Small intestine (tissue), 7 donors: Measurements from ENCODE around the gene XYLT2. TPM values are rescaled to one million over a fixed set of nuclear protein-coding genes. Genes with fewer than 3 reads are reported as not detected.

Source experiments
- DNase-seq, 2 donors: peaks; one replicate each; pipeline versions ENCODE4 v3.0.0 to v3.0.0-alpha.2; 2013
- FAIRE-seq: peaks from 2 replicates; lab custom pipeline; 2012; peaks lifted over from hg19 to GRCh38; lab: Jason Lieb, UNC
- H3K27ac ChIP-seq, 3 donors: one replicate each; pipeline ENCODE4 v1.5.1; 2013; ENCODE audit warnings: low read length in 2 of 3, mild to moderate bottlenecking in 2 of 3, control low read depth in 1 of 3, inconsistent platforms in 1 of 3, low read depth in 1 of 3, moderate library complexity in 1 of 3
- H3K27me3 ChIP-seq, 3 donors: one replicate each; pipeline ENCODE4 v1.6.1; 2013; ENCODE audit warnings: low read length in 3 of 3, inconsistent platforms in 1 of 3; ENCODE audit not compliant: control insufficient read depth in 3 of 3, insufficient read depth in 3 of 3
- H3K36me3 ChIP-seq, 3 donors: one replicate each; pipeline ENCODE4 v1.6.1; 2013; ENCODE audit warnings: low read length in 3 of 3, inconsistent platforms in 1 of 3, low read depth in 1 of 3, mild to moderate bottlenecking in 1 of 3, moderate library complexity in 1 of 3; ENCODE audit not compliant: control insufficient read depth in 3 of 3, insufficient read depth in 2 of 3
- H3K4me1 ChIP-seq, 3 donors: one replicate each; pipeline ENCODE4 v1.6.1; 2013; ENCODE audit warnings: low read length in 2 of 3, inconsistent platforms in 1 of 3, low read depth in 1 of 3, mild to moderate bottlenecking in 1 of 3, moderate library complexity in 1 of 3; ENCODE audit not compliant: control insufficient read depth in 3 of 3, insufficient read depth in 2 of 3
- H3K4me3 ChIP-seq, 3 donors: one replicate each; pipeline ENCODE4 v1.5.1; 2013; ENCODE audit warnings: low read length in 3 of 3, control low read depth in 1 of 3, inconsistent platforms in 1 of 3, low read depth in 1 of 3, mild to moderate bottlenecking in 1 of 3, moderate library complexity in 1 of 3
- H3K9me3 ChIP-seq, 2 donors: one replicate each; pipeline ENCODE4 v1.6.1; 2013; ENCODE audit warnings: low read depth in 1 of 2, low read length in 1 of 2; ENCODE audit not compliant: control insufficient read depth in 2 of 2, insufficient read depth in 1 of 2
- WGBS, 3 donors: extraction: QIAGEN DNeasy Blood & Tissue Kit; methylation state at CpG; one replicate each; pipeline ENCODE4 v1.1.7; 2013; 5-methylcytosine and 5-hydroxymethylcytosine counted together
- polyA plus RNA-seq, 4 donors: library from polyadenylated mRNA; stranded (reverse) in 3 of 4; unstranded in 1 of 4; fragments of 200-250 nt in 3 of 4; fragments of 120-200 nt in 1 of 4; gene quantifications; one replicate each; pipeline versions ENCODE4 v1.2.1 to v1.2.3, GENCODE V29; 2013
- donor health status: healthy with polysubstance abuse.
- donor health status: control.
- donor health status: control.
- donor health status: Bipolar disorder and iron deficiency.
- donor health status: healthy.

XYLT2 gene
- polyA plus RNA-seq, 4 donors = 3.8 to 18.2 (median 6.7) TPM

DNA sequence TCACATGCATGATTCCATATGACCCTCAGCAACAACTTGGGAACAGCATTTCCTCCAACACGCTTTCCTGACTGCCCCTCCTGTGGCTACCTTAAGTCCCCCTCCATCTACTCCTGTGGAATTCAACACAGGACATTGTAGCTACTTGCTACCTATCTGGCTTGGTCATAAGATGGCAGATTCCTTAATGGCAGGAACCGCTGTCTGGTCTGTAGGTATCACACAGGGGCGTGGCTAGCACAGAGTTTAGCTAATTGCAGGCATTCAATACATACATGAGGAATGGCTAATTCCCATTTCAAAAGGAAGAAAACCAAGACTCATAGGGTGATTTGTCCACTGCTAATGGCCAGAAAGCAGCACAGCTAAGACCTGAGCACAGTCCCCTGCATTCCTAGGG lies 42.8 kb downstream of the XYLT2 start:
- Histone ChIP-seq H3K9me3 (no peaks in the 10 kb centered on the region), H3K36me3 (peaks cover 30 to 81% (median 45%) of the 10 kb centered on the region in 3 donors), H3K4me3 (no peak overlapping the region), H3K4me1 (peaks cover 0 to 7% (median 0%) of the 10 kb centered on the region in 3 donors), H3K27ac (no peak overlapping the region), H3K27me3 (no peaks in the 10 kb centered on the region)
- DNase-seq (no peak), FAIRE-seq (no peak)
- WGBS, 3 donors = 94 to 97% (median 97%) methylated on average over 3 of the region's 3 CpGs

- 92 to 98% (median 96%) methylated on average over 6 of the region's 6 CpGs for WGBS, 3 donors
- Histone ChIP-seq H3K36me3 (peaks cover 26 to 80% (median 45%) of the 10 kb centered on the region in 3 donors), H3K4me3 (no peak overlapping the region), H3K4me1 (peaks cover 0 to 7% (median 0%) of the 10 kb centered on the region in 3 donors), H3K27ac (no peak overlapping the region), H3K9me3 (no peaks in the 10 kb centered on the region), H3K27me3 (no peaks in the 10 kb centered on the region)
- DNase-seq = no peak
- no peak for FAIRE-seq
Observed at GRCh38 chr17:50389534-50389933, 43.6 kb downstream of the XYLT2 start.

GRCh38 chr17:50392621-50393020 lies 46.7 kb downstream of the XYLT2 start:
- Histone ChIP-seq H3K36me3 (peaks cover 11 to 63% (median 35%) of the 10 kb centered on the region in 3 donors), H3K4me3 (no peak overlapping the region), H3K9me3 (no peaks in the 10 kb centered on the region), H3K4me1 (peaks cover 0 to 21% (median 2%) of the 10 kb centered on the region in 3 donors), H3K27ac (no peak overlapping the region), H3K27me3 (no peaks in the 10 kb centered on the region)
- WGBS, 3 donors = 59 to 80% (median 67%) methylated on average over 6 of the region's 6 CpGs
- DNase-seq (no peak), FAIRE-seq (no peak)

DNA sequence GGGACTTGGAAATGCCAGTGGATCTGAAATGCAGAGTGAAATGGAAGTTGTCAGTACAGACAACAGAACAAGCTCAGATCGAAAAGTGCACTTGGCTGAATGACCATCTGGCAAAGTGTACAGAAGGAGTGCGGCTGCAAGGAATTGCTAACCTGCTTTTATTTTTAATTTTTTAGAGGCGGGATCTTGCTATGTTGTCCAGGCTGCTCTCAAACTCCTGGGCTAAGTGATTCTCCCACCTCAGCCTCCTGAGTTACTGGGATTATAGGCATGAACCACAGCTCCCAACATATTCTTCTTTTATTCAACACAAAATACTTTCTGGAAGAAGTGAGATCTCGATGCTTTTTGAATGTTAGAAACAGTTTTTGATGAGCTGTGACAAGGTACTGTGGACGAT lies 47.8 kb downstream of the XYLT2 start:
- Histone ChIP-seq H3K9me3 (no peaks in the 10 kb centered on the region), H3K4me1 (peaks cover 0 to 21% (median 2%) of the 10 kb centered on the region in 3 donors), H3K36me3 (peaks cover 7 to 54% (median 24%) of the 10 kb centered on the region in 3 donors), H3K27me3 (no peaks in the 10 kb centered on the region), H3K27ac (no peak overlapping the region), H3K4me3 (no peak overlapping the region)
- WGBS, 3 donors = 90 to 93% (median 90%) methylated on average over 5 of the region's 5 CpGs
- FAIRE-seq = no peak
- no peak for DNase-seq

GRCh38 chr17:50394711-50395110 lies 48.8 kb downstream of the XYLT2 start:
- Histone ChIP-seq H3K4me3 (no peak overlapping the region), H3K36me3 (peaks cover 7 to 47% (median 22%) of the 10 kb centered on the region in 3 donors), H3K27me3 (no peaks in the 10 kb centered on the region), H3K9me3 (no peaks in the 10 kb centered on the region), H3K27ac (no peak overlapping the region), H3K4me1 (peaks cover 0 to 21% (median 2%) of the 10 kb centered on the region in 3 donors)
- 24 to 27% (median 25%) methylated on average over 3 of the region's 3 CpGs for WGBS, 3 donors
- FAIRE-seq (no peak), DNase-seq (no peak)

DNA sequence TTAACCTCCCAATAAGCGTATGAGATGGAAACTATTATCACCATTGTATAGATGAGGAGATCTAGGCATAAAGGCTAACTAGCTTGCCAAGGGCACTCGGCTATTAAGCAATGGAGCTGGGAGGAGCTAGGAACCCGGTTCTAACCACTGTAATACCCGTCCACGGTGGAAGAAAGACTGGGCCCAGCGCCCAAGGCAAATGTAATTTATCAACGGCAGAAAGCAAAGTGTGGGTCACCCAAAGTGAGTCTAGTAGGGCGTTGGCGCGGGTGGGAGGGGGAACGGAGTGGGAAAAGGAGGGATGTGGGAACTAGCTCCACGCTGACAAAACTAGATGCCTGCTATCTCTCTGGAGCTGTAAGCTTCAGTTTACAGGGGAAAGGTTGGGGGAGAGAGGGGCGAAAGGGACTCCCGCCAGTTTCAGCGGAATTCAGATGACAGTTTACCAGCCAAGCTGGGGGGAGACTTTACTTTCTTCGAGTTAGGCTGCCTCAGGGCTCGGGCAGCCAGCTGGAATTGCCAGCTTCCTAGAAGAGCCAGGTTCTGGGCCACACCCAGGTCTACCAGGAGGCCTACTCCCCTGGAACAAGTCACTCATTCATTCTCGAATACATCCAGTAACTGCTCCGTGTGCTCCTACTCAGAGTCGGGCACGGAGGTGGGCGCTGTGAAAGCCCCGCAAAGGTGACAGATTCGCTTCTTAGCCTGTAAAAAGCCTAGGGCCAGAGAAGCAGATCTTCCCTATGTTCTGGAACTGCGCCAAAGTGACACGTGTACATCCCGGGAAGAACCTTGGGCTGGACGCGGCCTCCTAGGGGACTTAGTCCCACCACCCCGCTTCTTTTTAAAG lies 50.6 kb downstream of the XYLT2 start:
- Histone ChIP-seq H3K36me3 (peaks cover 7 to 36% (median 15%) of the 10 kb centered on the region in 3 donors), H3K27ac (peak overlapping the region; percentile 88 to 96 (median 93)), H3K9me3 (no peaks in the 10 kb centered on the region), H3K27me3 (no peaks in the 10 kb centered on the region), H3K4me1 (peaks cover 0 to 21% (median 2%) of the 10 kb centered on the region in 3 donors), H3K4me3 (peak overlapping the region; percentile 80 to 99 (median 90))
- DNase-seq (peak; percentile 84 to 85), FAIRE-seq (no peak)
- WGBS, 3 donors = 2 to 5% (median 5%) methylated on average over 30 of the region's 30 CpGs

GRCh38 chr17:50397111-50397918 lies 51.4 kb downstream of the XYLT2 start, which contains the start of gene LRRC59:
Gene LRRC59, minus strand, starts transcription at chr17:50397523. Its CDS starts 206 bp downstream, at chr17:50397317.
- FAIRE-seq (no peak), DNase-seq (peak; percentile 84 to 95)

DNA sequence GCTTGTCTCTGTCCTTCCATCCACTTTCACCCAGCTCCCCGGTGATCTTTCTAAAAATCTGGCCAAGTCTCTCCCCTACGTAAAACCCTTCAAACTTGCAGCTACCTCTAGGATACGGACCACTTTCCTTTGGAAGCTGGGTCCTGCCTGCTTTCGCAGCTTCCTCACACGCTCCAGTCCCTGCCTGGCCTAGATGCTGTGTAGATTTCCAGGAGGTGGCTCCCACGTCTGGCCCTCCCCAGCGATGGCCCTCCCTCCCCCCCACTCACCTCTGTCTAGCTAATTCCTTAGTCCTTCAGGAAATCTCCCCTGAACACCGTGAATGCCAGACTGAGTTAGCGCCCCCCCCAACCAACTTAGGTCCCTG lies 52.0 kb downstream of the XYLT2 start:
- Histone ChIP-seq H3K4me1 (peaks cover 0 to 14% (median 2%) of the 10 kb centered on the region in 3 donors), H3K27ac (no peak overlapping the region), H3K27me3 (no peaks in the 10 kb centered on the region), H3K9me3 (no peaks in the 10 kb centered on the region), H3K36me3 (peaks cover 2 to 22% (median 10%) of the 10 kb centered on the region in 3 donors), H3K4me3 (peak overlapping the region in 1 of 3 donors; percentile 99)
- WGBS, 3 donors = 52 to 63% (median 56%) methylated on average over 9 of the region's 9 CpGs
- FAIRE-seq (no peak), DNase-seq (no peak)

More at GRCh38 chr17:50397111-50397918, 51.4 kb downstream of the XYLT2 start, which contains the start of gene LRRC59:
- H3K4me3 ChIP-seq = peak within 1 kb of the TSS; percentile 80 to 99 (median 90)
- H3K27me3 ChIP-seq = no peaks in the 10 kb centered on the region
- H3K9me3 ChIP-seq = no peaks in the 10 kb centered on the region
- H3K27ac ChIP-seq = peak within 1 kb of the TSS; percentile 88 to 96 (median 93)
- H3K36me3 ChIP-seq = peaks cover 5 to 28% (median 12%) of the 10 kb centered on the region in 3 donors
- peaks cover 0 to 17% (median 2%) of the 10 kb centered on the region in 3 donors for H3K4me1 ChIP-seq
- WGBS, 3 donors = 0 to 1% (median 1%) methylated on average over 70 of the region's 70 CpGs
